Pons (tissue), 1 donor: ENCODE data around the gene SUOX.
"Not testable (repeated sequence)": the region's sequence is repeated elsewhere in the genome, so short reads cannot be mapped to it uniquely, and the experiment has no call there.

Source experiments
- DNase-seq: peaks from one replicate; pipeline ENCODE4 v3.0.0-alpha.2; 2016; ENCODE audit warnings: low spot score

The SUOX gene

GRCh38 chr12:55996715-55997534 is at the start of gene SUOX:
Gene SUOX (plus strand): TSS chr12:55997276. CDS start chr12:56002222, 4,946 bp downstream.
- DNase-seq, result peak; percentile 99

DNA sequence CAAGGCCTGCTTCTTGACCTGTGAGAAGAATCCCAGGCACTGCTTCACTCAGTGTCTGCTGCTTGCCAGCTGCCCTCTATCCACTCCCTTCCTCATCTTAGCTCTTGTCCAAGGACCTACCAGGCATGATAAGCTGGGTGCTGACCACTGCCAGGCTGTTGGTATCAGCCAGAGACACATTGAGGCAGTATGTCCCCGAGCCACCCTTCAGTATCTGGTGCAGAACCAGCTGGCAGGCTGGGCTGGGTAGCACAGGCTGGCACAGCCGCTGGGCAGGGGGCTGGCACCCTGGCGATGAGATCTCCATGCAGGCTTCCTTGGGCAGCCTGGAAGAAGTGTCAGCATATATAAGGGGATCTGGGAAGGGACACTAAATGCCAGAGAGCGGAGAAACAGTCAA is 41.7 kb upstream of the SUOX start:
- no peak for DNase-seq

DNA sequence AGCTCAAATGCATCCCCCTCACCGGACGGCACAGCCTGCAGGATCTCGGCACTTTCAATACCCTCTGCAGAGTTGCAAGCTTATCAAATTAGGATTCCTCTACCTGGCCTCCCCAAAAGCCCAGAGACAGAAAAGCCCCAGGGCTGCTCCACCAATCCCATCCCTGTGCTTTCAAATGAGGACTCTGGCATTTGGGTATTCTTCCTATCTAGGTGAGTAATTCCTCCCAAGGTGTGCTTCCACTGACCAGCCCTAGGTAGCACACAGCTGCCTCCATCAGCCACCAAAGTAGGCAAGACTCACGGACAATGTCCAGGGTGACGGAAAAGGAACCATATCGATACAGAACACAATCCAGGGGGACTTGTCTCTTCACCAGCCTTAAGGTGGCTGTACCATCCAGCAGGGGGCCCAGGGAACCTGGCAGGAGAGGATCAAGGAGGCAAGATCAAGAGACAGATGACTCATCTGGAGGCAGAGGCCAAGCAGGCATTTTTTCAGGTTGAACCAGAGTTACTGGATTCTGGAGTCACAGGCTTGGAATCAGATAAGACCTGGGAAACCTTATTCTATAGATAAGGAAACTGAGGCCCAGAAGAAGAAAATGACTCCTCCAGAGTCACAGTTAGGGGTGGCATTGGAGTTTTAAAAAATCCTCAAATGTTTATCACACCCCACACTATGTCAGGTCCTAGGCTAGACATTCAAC is 41.1 kb upstream of the SUOX start:
- no peak for DNase-seq

GRCh38 chr12:55957106-55957859 is 39.8 kb upstream of the SUOX start:
- no peak for DNase-seq

GRCh38 chr12:55963760-55964159 is 33.3 kb upstream of the SUOX start:
- no peak for DNase-seq

DNA sequence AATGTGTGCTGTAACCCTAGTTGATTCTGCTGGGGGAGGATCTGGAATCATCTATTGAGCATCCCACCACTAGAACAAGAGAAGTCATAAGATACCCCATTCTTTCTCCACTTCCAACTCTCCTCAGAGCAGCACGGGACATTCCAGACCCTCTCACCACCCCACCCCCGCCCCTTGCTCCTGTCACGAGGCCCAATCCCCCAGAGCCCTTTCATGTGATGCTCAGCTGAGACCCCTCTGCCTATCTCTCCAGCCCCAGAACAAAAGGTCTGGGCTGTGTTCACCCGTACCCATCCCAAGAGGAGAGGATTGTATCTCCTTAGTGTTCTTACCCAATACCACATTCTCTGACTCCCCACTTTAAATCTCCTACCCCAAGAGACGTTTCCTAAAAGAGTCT is 31.8 kb upstream of the SUOX start:
- DNase-seq, result no peak

DNA sequence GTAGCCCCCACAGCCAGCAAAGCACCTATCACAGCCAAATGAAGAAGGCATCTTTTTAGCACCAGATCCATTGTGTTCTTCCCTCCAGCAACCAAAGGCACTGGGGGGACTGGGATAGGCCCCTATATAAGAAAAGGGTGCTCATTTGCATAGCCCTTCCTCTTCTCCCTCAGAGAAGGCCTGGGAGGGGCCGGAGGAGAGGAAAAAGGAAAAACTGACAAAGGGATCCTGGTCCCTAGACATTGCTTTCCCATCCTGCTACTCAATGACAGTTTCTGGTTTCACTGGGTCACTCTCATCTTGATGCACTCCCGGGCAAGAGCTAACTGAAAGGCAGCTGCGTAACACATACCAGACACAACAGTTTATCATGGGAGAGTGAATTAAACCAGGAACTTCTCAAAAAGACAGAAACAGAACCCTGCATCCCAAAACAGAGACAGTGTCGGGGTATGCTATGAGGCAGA is 31.1 kb upstream of the SUOX start, which contains the start of gene PMEL:
Gene PMEL, minus strand, starts transcription at position 102 of the 467 bp plus-strand sequence. Its CDS starts 31 bp downstream, at position 71.
- no peak for DNase-seq

DNA sequence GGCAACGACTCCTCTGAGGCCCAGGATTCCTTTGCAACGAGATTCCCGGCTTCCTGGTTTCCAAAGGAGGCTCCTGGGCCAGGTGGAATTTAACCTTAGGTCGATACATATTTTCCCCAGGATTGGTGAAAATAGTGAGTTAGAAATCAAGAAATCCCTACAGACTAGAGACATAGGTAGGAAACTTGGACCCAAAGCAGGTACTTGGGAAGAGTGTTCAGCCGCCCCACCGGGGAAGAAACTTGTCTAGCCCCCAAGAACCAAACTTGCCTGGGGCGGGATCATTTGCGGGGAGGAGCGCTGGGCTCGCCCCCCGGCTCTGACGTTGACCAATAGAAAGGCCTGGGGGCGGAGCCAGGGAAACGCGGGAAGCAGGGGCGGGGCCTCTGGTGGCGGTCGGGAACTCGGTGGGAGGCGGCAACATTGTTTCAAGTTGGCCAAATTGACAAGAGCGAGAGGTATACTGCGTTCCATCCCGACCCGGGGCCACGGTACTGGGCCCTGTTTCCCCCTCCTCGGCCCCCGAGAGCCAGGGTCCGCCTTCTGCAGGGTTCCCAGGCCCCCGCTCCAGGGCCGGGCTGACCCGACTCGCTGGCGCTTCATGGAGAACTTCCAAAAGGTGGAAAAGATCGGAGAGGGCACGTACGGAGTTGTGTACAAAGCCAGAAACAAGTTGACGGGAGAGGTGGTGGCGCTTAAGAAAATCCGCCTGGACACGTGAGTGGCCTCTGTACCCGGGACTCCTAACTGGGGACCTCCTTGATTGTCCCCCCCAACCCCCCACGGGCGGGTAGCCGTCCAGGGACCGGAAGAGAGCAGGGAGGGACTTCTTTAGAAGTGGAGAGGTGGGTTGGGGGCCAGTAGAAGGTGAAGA is 30.4 kb upstream of the SUOX start, which contains the start of gene CDK2:
Gene CDK2, plus strand, starts transcription at position 423 of the 874 bp plus-strand sequence. Its CDS starts 179 bp downstream, at position 602.
- peak; percentile 75 for DNase-seq

DNA sequence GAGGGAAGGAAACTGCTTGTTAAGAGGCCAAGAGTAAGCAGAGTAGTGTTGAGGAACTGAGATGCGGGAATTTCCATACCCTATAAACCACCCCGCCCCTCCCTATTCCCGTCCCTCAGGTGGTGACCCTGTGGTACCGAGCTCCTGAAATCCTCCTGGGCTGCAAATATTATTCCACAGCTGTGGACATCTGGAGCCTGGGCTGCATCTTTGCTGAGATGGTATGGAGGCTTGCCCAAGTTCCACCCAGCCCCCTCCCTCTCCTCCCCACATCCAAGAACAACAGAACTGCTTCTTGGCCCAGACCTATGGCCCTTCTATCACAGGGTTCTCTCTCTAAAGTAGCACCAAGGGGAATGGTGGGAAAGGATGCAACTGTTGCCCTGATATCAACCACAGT is 27.7 kb upstream of the SUOX start:
- DNase-seq, result no peak

DNA sequence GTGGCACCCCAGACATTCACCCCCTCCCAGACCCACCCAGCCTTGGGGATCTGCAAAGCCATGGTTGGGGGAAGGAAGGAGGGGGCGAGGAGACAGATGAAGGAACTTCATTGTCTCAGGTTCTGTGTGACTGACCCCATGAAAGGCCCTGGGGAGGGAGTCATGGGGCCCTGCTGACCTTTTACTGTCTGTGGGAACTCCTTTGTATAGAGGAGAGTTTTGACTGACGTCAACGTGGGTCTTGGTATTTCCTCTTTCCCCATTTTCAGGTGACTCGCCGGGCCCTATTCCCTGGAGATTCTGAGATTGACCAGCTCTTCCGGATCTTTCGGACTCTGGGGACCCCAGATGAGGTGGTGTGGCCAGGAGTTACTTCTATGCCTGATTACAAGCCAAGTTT is 26.3 kb upstream of the SUOX start:
- no peak for DNase-seq

- peak; percentile 22 for DNase-seq
These were observed 25.0 kb upstream of the SUOX start for GRCh38 chr12:55972042-55972441.

GRCh38 chr12:55972456-55972855 is 24.6 kb upstream of the SUOX start:
- DNase-seq, result no peak

DNA sequence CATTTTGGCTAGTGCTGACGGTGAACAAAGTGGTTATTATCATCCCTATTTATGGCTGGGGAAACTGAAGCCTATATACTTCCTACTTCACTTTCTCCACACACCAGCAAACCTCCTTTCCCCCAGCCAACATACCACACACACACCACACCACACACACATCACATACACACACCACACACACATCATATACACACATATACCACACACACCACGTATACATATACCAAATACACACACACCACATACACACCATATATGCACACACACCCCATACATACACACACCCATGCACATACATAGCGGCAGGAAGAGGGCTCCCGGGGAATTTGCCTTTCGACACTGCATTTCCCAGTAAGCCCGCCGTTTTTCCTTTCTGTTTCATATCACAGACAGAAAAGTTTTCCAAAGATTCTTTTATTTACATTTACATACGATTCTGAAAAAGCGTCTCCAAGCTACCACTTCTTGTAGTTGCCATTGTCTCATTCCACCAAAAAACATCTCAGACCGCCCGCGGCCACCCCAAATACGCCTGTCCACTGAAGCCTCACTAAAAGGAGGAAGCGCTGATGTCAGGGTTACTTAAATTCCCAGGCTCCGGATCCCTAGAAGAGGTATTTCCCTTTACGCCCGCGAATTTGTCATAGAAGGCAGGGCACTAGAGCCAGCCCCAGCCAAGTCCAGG is 24.0 kb upstream of the SUOX start:
- DNase-seq, result no peak

GRCh38 chr12:55973599-55974307 is 23.3 kb upstream of the SUOX start, which contains the start of gene RAB5B:
Gene RAB5B (plus strand): TSS chr12:55974078. CDS start chr12:55986961, 12,883 bp downstream.
- peak; percentile 100 for DNase-seq

DNA sequence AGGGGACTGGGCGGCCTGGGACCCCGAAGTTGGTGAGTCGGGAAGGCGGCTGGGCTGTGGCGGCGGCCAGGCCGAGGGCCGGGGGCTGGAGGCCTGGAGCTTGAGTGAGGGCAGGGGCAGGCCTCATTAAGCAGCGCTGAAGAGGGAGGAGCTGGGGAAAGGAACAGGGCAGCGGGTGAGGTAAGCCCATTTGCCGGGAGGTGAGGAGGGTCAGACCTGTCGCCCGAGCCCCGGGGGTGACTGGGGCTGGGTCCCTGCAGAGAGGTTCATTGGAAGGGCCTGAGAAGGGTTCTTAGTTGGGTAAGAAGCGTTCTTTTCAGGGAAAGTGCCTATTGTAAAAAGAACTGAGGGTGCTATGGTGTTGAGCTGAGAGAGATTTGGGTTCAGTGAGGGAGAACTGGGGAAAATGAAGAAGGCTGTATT is 22.8 kb upstream of the SUOX start:
- DNase-seq, result peak; percentile 34

DNA sequence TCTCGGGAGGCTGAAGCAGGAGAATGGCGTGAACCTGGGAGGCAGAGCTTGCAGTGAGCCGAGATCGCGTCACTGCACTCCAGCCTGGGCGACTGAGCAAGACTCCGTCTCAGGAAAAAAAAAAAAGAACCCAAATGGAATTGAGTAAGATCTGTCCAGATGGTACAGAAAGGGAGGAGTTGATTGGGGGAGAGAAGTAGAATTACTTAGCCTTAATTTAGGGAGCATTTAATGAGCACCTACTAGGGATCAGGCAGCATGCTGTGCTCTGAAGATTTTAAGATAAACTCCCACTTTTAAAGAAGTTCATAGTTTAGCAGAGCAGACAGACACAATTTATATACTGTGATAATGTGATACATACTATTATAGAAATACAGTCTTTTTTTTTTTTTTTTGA is 18.7 kb upstream of the SUOX start:
- no peak for DNase-seq

- no peak for DNase-seq
These were observed 18.0 kb upstream of the SUOX start for GRCh38 chr12:55979069-55979468.

DNA sequence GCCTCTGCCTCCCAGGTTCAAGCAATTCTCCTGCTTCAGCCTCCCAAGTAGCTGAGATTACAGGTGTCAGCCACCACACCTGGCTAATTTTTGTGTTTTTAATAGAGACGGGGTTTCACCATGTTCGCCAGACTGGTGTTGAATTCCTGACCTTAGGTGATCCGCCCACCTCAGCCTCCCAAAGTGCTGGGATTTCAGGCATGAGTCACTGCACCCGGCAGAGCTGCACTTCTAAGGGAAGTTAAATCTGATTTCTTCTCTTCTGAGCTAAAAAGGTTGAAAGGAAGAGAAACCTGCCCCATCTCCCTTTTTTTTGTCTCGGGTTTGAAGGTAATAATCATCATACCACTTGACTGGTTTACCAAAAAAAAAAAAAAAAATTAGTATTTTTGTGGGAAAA is 15.2 kb upstream of the SUOX start:
- DNase-seq, result not testable (repeated sequence)

DNA sequence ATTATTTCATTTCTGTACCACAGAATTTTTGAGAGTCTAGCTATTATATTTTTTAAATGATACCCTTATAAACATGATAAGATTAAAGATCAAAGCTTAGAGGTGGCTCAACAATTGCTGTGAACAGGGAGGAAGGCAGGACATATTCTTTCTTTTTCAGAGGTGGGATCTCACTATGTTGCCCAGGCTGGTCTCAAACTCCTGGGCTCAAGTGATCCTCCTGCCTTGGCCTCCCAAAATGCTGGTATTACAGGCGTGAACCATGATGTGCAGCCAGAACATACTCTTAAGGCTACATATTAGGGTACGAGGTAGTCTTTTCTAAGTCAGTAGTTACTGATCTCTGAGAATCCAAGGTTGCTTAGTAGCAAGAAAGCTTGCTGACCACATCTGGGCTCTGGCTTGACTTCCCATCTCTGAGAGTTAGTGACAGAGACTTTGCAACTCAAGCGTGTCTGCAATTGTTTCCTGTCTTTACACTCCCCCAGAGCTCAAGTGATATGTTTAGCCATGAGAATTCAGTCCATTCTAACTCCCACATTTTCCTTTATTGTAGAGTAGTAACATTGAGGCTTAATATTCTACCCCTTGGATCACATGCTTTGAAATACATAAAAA is 14.6 kb upstream of the SUOX start:
- DNase-seq, result no peak
